HG03469 (cell line): Measurements from ENCODE around the gene ARHGEF26.

Experiments
- ATAC-seq: cut with Tn5 transposase; IDR thresholded peaks from one replicate; pipeline ENCODE4 v1.9.1; 2021; ENCODE audit warnings: mild to moderate bottlenecking, moderate library complexity, moderate number of reproducible peaks; ENCODE audit not compliant: unreplicated experiment

ARHGEF26 gene

DNA sequence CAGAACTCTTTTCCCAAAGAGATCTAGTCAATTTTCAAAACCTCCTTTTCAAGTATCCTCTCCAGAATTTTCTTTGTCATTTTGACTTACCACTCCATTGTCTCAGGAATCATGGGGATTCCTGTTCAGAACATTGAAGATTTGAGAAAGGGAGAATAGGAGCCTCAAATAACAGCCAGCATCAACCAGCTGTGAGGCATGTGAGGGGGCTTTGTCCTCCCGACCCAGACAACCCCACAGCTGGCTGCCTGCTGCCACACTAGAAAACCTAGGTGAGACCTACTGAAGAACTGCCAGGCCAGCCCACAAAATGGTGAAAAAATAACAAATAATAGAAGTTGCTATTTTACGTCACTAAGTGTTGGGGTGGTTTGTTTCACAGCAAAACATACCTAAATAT is 5.9 kb upstream of the ARHGEF26 start:
- no peak for ATAC-seq

GRCh38 chr3:154119951-154120350 is 1.2 kb upstream of the ARHGEF26 start:
- no peak for ATAC-seq

GRCh38 chr3:154121701-154122551 is 736 bp downstream of the ARHGEF26 start:
- ATAC-seq, result peak; percentile 17

DNA sequence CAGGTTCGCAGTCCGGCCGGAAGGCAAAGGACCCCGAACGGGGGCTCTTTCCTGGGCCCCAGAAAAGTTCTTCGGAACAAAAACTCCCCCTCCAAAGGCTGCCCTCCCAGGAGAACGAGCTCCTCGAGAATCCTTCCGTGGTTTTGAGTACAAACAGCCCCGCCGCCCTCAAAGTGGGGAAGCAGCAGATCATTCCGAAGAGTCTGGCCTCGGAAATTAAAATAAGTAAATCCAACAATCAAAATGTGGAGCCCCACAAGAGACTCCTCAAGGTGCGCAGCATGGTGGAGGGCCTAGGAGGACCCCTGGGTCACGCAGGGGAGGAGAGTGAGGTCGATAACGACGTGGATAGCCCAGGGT is 1.3 kb downstream of the ARHGEF26 start:
- ATAC-seq, result no peak

GRCh38 chr3:154122912-154123559 is 1.8 kb downstream of the ARHGEF26 start:
- no peak for ATAC-seq

DNA sequence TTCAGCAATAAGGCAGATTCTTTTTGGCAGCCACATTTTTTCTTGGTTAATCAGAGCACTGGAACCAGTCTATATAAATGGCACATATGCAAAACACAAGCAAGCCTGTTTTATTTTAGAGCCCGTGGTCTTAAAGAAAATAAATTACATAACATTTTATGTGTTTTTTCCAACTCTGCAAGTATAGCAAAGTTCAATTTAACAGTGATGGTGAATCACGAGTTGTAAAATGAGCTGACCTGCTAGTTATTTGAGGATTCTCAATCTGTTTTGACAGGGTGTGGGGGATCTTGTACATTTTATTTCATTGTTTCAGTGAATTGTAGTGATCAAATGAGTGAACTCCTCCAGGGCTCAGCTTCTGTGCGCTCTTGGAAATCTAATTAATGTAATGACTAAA is 2.7 kb downstream of the ARHGEF26 start:
- ATAC-seq, result no peak

DNA sequence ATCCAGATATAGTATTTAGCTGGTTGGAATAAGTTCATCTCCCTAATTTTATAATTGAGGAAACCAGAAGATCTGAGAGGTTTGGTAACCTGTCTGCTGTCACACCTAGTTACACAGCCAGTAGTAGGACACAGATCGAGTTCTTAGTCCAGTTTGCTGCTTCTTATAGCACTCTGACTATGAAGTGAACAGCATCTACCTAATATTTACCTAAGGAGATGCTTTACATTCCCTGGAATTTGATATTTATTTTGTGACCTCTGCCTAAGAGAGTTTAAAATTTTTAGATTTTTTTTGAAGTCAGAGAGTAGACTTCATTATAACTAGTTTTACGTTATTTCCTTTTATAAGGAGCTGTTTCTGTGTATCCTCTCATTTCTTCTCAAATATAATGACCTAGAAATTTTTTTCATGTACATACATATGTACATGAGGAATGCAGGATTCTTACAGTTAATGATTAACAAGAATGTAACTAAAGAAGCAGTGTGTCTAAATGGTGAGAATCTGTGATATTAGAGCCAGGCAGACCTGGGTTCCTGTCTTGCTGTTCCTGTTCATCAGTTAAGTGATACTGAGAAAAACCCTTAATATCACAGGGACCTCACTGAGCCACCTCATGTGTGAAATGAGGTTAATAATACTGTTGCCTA is 4.3 kb downstream of the ARHGEF26 start:
- ATAC-seq, result no peak

DNA sequence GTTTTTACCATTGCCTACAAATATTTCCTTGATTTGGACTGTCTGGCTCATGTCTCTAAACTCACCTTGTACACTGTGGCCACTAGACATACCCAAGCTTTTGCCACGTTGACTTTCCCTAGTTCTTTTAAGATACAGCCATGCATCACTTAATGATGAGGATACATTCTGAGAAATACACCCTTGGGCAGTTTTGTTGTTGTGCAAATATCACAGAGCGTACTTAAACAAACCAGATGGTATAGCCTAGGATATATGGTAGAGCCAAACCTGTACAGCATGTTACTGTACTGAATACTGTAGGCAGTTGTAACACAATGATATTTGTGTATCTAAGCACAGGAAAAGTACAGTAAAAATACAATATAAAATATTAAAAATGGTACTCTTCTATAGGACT is 5.5 kb downstream of the ARHGEF26 start:
- no peak for ATAC-seq

DNA sequence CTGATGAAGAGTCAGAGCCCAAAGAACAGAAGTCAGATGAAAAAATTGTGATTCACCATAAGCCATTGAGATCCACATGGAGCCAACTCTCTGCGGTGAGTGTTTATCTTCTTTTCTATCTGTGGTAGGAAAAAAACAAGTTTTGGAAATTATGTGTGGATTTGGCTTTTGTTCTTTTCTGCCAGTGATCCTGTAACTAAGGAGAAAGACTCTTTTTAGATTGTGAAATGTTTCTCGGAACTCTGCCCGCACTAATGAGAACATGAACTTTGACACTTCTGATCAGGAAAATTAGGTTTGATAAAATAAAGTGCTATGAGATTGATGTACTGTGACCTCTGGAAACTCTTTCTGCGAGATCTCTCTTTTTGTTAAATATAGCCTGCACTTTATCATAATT is 8.4 kb downstream of the ARHGEF26 start:
- no peak for ATAC-seq

GRCh38 chr3:154130540-154130939 is 9.3 kb downstream of the ARHGEF26 start:
- ATAC-seq, result no peak

DNA sequence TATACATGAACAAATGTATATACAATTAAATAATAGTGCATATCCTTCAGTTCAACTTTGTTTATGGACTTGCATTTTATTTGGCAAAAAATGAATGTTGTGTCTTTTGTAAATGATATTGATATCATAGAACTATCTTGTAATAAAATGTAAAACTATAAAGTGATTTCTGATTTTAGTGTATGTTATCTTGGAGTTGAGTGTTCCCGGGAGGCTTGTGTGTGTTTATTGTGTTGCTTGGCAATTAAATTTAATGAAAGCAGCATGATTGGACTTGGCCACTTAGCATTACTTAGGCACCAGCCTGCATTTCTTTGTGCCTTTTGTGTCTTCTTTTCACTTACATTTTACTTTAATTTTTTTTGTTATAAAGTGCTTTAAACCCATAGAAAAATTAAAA is 10.6 kb downstream of the ARHGEF26 start:
- no peak for ATAC-seq

- ATAC-seq, result peak; percentile 75
Measured at GRCh38 chr3:154132777-154133375, 11.7 kb downstream of the ARHGEF26 start.

GRCh38 chr3:154135511-154136173 is 14.5 kb downstream of the ARHGEF26 start:
- no peak for ATAC-seq

DNA sequence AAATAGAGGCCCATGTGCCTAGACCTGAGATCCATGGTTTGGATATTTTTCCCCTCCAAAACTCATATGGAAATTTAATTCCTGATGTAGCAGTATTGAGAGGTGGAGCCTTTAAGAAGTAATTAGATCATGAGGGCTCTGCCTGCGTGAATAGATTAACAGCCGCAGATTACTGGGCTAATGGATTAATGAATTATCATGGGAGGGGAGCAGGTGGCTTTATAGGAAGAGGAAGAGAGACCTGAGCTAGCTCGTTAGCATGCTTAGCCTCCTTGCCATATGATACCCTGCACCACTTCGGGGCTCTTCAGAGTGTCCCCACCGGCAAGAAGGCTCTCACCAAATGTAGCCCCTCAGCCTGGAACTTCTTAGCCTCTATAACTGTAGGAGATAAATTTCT is 15.8 kb downstream of the ARHGEF26 start:
- no peak for ATAC-seq

DNA sequence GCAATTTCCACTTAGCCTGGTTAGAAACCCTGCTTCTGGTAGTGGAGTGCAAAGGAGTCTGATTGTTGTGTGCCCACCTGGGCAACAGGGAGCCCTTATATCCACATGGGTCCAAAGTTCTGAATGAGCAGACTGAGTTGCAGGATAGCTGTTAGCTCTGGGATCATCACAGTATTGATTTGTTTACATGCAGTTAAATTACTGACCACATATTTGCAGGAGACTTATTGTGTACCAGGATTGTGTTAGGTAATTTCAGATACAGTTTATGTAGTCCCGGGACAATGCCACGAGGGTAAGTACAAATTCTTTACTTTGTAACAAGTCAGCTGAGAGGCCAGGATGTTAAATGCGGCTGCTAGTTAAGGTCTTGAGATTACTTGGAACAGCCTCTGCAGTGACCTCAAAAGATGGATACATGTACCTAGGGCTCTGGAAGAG is 18.8 kb downstream of the ARHGEF26 start:
- no peak for ATAC-seq

DNA sequence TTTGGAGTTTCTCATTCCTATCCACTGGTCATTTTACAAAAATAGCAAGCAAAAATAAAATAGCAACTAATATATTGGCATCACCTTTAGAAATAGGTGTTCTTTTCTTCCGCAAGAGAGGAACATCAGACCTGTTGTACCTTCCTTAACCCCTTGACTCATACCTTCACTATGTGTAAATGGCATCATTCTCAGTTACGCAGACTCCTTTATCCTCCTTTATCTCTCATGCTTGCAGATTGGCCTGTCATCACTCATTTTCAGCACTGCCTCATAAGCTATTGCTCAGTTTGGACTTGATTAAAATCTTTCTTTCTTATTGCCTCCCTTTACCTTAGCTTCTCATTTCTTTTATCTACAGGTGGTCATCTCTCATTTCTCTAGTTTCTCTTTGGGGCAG is 21.4 kb downstream of the ARHGEF26 start:
- no peak for ATAC-seq

DNA sequence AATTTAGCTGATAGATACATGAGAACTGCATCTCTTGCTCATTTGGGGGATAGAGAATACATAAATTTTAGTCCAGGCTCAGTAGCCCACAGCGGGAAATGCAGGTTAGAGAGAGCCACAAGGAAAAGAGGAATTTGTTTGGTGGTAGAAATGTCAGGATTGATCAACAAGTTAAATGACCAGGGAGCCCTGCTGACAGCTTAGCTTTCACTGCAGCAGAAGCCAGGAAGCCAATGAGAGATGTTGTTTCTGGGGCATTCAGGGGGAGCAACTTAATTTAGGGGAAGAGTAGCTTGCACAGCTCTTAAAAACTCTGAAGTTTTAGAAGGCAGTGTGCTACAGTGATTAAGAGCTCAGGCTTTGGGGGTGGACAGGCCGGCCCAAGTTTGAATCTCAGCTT is 22.7 kb downstream of the ARHGEF26 start:
- ATAC-seq, result no peak

GRCh38 chr3:154144825-154145465 is 23.8 kb downstream of the ARHGEF26 start:
- no peak for ATAC-seq

DNA sequence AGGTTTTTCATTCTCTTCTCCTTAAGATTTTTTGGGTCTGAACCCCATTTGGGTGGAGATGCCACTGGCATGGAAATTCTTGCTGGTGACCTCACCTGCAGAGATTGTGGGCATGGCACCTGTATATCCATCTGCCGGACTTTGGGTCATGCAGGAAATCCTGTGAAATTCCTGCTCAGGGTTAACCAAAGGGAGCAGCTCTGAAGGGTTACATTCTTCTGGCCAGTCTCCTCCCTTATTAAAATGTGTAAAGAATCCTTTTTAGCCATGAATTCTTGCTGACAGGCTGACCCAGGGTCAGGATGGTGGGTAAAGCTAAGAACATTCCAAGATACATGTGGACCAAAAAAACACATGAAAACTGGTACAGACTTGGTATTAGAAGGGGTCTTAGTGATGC is 27.4 kb downstream of the ARHGEF26 start:
- no peak for ATAC-seq

DNA sequence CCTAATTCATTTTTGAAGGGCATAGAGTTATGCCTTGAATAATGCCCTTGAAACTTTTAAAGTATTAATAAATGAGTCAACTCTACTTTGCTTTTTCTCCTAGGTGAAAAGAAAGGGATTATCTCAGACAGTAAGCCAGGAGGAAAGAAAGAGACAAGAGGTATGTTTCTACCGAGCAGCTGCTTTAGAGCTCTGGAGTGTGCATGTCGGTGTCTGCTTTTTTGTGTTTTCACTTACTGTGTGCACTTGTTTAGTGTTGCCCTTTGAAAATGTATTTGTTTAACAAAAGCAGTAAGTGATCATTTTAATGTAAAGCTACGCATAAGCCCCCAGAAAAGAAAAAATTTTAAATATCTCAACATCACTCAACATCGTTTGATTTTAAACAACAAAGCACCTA is 28.1 kb downstream of the ARHGEF26 start:
- no peak for ATAC-seq

- ATAC-seq, result no peak
Measured at GRCh38 chr3:154151969-154152368, 30.8 kb downstream of the ARHGEF26 start.
